ENCODE data around the gene BEND2.

Gene BEND2

DNA sequence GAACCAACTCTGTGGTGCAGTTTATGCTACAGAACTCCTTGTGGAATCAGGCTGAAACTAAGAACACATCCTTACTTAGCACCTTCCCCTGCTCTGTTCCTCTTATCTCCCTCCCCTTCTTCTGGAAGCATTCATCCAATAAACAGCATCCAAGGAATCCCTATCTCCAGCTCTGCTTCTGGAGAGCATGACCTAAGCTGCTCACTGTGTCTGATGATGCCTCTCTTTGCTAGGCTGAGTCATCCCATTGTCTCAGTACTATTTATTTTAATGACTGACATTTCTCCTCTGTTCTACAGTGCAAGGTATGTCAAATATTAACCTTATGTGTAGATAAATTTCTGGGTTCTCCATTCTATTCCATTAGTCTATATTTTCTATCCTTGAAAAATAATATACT, 71.2 kb downstream of the BEND2 start:
- DNase-seq (ENCODE audit: low read depth): no peak
- no peak overlapping the region for H3K4me3 ChIP-seq (ENCODE audit: low read length)
- TF ChIP-seq, protein P1, sequence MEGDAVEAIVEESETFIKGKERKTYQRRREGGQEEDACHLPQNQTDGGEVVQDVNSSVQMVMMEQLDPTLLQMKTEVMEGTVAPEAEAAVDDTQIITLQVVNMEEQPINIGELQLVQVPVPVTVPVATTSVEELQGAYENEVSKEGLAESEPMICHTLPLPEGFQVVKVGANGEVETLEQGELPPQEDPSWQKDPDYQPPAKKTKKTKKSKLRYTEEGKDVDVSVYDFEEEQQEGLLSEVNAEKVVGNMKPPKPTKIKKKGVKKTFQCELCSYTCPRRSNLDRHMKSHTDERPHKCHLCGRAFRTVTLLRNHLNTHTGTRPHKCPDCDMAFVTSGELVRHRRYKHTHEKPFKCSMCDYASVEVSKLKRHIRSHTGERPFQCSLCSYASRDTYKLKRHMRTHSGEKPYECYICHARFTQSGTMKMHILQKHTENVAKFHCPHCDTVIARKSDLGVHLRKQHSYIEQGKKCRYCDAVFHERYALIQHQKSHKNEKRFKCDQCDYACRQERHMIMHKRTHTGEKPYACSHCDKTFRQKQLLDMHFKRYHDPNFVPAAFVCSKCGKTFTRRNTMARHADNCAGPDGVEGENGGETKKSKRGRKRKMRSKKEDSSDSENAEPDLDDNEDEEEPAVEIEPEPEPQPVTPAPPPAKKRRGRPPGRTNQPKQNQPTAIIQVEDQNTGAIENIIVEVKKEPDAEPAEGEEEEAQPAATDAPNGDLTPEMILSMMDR (conservative IDR thresholded peaks at IDR 0.05; ENCODE audit: low read depth, low read length): no peak

DNA sequence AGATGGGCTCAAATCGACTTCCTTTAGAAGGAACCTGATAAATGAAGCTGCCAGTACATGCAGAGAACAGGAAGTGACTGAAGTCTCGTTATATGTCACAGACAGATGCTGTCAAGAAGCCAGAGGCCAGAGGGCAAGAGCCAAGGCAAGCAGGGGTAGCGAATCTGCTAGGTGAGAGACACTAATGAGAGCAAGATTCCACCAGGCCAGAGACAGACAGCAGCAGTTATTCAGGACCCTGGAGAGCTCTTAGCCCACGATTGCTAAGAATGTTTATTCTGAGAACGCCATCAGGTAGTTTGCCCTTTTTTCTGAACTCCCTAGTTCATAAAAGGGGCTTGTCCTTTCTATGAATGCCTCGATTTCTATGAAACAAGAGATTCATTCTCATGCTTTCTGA, 73.7 kb downstream of the BEND2 start:
- DNase-seq (ENCODE audit: low read depth): no peak
- H3K4me3 ChIP-seq (ENCODE audit: low read length): no peak overlapping the region
- TF ChIP-seq, protein P1 (conservative IDR thresholded peaks at IDR 0.05; ENCODE audit: low read depth, low read length): no peak

- DNase-seq (ENCODE audit: low read depth): no peak
- H3K4me3 ChIP-seq (ENCODE audit: low read length): no peak overlapping the region
- TF ChIP-seq, protein P1 (conservative IDR thresholded peaks at IDR 0.05; ENCODE audit: low read depth, low read length): no peak
Observed at GRCh38 chrX:18146009-18146408, 74.7 kb downstream of the BEND2 start.

- DNase-seq (ENCODE audit: low read depth): no peak
- TF ChIP-seq, protein P1 (conservative IDR thresholded peaks at IDR 0.05; ENCODE audit: low read depth, low read length): no peak
- no peak overlapping the region for H3K4me3 ChIP-seq (ENCODE audit: low read length)
Observed at GRCh38 chrX:18136816-18137215, 83.9 kb downstream of the BEND2 start.

DNA sequence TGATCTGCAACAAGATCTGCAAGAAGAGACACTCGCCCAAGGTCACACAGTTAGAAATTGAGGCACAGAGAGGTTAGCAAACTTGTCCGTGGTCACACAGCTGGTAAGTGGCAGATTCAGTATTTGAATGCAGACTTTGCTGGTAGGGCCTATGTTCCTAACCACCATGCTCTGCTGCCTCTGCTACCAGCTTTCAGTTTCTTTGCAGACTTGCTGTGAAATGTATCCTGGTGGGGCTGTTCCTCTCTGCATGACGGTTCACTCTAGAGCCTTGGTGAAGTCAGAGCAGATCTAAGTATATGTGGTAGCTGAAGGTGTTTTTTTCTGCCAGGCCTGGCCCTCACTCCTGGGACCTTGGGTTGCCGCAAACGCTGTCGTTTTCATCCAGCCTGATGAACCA, 87.1 kb downstream of the BEND2 start:
- no peak overlapping the region for H3K4me3 ChIP-seq (ENCODE audit: low read length)
- DNase-seq (ENCODE audit: low read depth): no peak
- TF ChIP-seq, protein P1 (conservative IDR thresholded peaks at IDR 0.05; ENCODE audit: low read depth, low read length): no peak

GRCh38 chrX:18129690-18130089, 91.0 kb downstream of the BEND2 start:
- no peak for DNase-seq (ENCODE audit: low read depth)
- TF ChIP-seq, protein P1 (conservative IDR thresholded peaks at IDR 0.05; ENCODE audit: low read depth, low read length): no peak
- no peak overlapping the region for H3K4me3 ChIP-seq (ENCODE audit: low read length)

GRCh38 chrX:18126971-18127370, 93.7 kb downstream of the BEND2 start:
- DNase-seq (ENCODE audit: low read depth): no peak
- no peak overlapping the region for H3K4me3 ChIP-seq (ENCODE audit: low read length)
- TF ChIP-seq, protein P1 (conservative IDR thresholded peaks at IDR 0.05; ENCODE audit: low read depth, low read length): no peak
